ENCODE data around the gene SBNO1. TPM values are rescaled to one million over a fixed set of nuclear protein-coding genes. Genes with fewer than 3 reads are reported as not detected.

Gene SBNO1
- total RNA-seq, 2 donors from 2014 or later, result 16.7 to 19.8 TPM

Other genes with a start within 250 kb of the SBNO1 start
- gene PITPNM2, start 213.8 kb downstream of the SBNO1 start, total RNA-seq, result 10 to 100 TPM in 1 of 2 donors, 1 to 10 TPM in 1; 9.4 to 10.5 TPM
- gene MPHOSPH9, start 131.7 kb downstream of the SBNO1 start, total RNA-seq, result 10 to 100 TPM; 21.0 to 33.7 TPM
- 10 to 100 TPM in 1 of 2 donors, 1 to 10 TPM in 1; 7.8 to 13.9 TPM for gene MTRFR, start 131.4 kb downstream of the SBNO1 start, total RNA-seq
- gene CDK2AP1, start 93.0 kb downstream of the SBNO1 start, total RNA-seq, result 10 to 100 TPM; 82.5 to 89.4 TPM
- 10 to 100 TPM; 21.1 to 26.3 TPM for gene KMT5A, start 19.3 kb upstream of the SBNO1 start, total RNA-seq
- 1 to 10 TPM; 3.1 to 4.6 TPM for gene RILPL2, start 71.8 kb upstream of the SBNO1 start, total RNA-seq
- gene SNRNP35, start 93.3 kb upstream of the SBNO1 start, total RNA-seq, result 10 to 100 TPM; 17.4 to 18.4 TPM
- 100 to 1,000 TPM in 1 of 2 donors, 10 to 100 TPM in 1; 93.1 to 130 TPM for gene RILPL1, start 168.9 kb upstream of the SBNO1 start, total RNA-seq
- 100 to 1,000 TPM; 127 to 163 TPM for gene TMED2, start 219.7 kb upstream of the SBNO1 start, total RNA-seq
- gene DDX55, start 237.3 kb upstream of the SBNO1 start, total RNA-seq, result 1 to 10 TPM; 7.2 to 7.5 TPM